GM18498 (cell line): Measurements from ENCODE around the gene KDM5A.
"Not testable (repeated sequence)": the region's sequence is repeated elsewhere in the genome, so short reads cannot be mapped to it uniquely, and the experiment has no call there.

ENCODE experiments used
- ATAC-seq: cut with Tn5 transposase; IDR thresholded peaks from one replicate; pipeline ENCODE4 v1.9.1; 2021; ENCODE audit warnings: mild to moderate bottlenecking, moderate library complexity; ENCODE audit not compliant: unreplicated experiment

Gene KDM5A

GRCh38 chr12:242496-242895, 146.6 kb downstream of the KDM5A start:
- no peak for ATAC-seq

GRCh38 chr12:241266-241665, 147.9 kb downstream of the KDM5A start:
- no peak for ATAC-seq

GRCh38 chr12:240566-240965, 148.6 kb downstream of the KDM5A start:
- ATAC-seq, result no peak

DNA sequence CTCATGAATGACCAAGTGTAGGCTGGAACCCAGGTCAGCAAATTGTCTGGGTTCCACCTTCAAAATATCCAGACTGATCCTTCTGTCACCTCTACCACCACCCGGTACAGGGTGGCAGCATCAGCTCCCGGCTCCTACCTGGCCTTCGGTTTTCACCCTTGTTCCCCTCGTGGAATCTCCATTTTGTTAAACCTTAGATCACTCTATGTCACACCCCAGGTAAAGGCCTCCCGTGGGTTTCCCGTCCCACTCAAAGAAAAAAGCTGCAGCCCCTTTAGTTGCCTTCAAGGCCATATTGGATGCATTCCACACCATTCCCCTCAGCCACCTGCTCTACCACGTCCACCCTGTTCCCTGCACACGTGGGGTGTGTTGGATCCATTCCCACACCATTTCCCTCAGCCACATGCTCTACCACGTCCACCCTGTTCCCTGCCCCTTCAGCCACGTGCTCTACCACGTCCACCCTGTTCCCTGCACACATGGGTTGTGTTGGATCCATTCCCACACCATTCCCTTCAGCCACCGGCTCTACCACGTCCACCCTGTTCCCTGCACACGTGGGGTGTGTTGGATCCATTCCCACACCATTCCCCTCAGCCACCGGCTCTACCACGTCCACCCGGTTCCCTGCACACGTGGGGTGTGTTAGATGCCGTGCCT, 150.3 kb downstream of the KDM5A start:
- ATAC-seq, result no peak

DNA sequence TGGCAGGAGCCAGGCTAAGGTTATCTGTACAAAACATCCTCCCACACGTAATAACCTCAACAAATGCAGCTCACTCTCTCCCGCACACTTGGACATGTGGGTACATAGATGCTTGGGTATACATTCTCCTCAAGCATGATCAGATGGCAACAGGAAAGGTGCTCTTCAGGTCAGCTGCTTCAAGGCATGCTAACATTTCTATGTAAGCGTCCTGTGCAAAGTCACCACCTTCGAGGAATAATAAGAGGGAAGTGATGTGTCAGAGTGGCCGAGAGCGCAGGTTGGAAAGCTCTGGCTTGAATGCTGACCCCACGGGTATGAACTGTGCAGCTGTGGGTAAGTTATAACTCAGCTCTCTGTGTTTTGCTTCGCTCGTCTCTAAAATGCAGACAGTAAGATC, 151.0 kb downstream of the KDM5A start:
- no peak for ATAC-seq

GRCh38 chr12:237026-237815, 151.9 kb downstream of the KDM5A start:
- ATAC-seq, result no peak

- ATAC-seq, result no peak
Measured at GRCh38 chr12:236445-236844, 152.7 kb downstream of the KDM5A start.

- not testable (repeated sequence) for ATAC-seq
Measured at GRCh38 chr12:235967-236366, 153.2 kb downstream of the KDM5A start.

GRCh38 chr12:234891-235415, 154.2 kb downstream of the KDM5A start:
- no peak for ATAC-seq

DNA sequence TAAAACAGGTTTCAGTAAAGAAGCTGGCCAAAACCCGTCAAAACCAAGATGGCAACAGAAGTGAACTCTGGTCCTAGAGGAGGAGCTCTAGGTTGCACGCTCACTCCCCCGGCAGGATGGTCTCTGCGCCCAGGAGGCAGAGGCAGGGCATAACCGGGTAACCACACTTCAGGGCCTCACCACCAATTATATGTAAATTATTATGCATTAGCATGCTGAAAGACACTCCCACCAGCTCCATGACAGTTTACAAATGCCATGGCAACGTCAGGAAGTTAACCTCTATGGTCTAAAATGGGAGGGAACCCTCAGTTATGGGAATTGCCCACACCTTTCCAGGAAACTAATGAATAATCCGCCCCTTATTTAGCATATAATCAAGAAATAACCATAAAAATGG, 155.1 kb downstream of the KDM5A start:
- no peak for ATAC-seq

GRCh38 chr12:233615-233968, 155.5 kb downstream of the KDM5A start:
- no peak for ATAC-seq

DNA sequence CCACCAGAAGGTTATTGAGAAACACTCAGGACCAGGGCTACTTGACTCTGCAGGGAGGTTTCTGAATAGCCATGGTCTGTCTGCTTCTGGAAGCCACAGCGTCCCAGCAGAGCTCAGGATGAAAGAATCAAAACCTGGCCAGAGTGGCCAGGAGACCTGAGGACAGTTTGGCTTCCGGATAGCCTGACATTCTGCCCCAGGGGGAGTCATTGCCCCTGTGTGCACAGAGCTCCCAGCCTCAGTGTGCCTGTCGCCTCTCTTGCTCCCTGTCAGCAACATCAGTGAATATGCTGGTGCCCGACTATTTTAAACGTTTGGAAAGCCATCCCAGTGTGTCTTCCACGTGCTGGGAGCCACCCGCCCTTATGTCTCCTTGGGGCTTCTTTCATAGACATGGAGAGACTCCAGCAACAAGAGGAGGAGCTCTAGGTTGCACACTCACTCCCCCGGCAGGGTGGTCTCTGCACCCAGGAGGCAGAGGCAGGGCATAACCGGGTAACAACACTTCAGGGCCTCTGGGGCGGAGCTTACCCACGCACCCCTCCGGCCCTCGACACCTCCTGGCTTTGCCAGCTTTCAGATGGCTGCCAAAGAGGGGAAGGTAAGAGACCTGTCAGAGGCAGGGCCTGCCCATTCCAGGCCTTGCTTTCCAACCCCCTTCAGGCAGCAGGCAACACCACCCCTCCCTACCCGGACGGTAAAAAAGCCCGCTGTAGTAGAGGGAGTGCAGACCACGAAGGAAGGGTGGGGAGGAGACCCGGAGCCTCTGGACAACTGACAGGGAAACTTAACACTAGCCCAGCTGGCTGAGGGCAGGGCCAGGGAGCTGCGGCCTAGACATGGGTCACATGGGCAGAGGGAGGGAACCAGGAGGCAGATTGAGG, 156.1 kb downstream of the KDM5A start:
- no peak for ATAC-seq

DNA sequence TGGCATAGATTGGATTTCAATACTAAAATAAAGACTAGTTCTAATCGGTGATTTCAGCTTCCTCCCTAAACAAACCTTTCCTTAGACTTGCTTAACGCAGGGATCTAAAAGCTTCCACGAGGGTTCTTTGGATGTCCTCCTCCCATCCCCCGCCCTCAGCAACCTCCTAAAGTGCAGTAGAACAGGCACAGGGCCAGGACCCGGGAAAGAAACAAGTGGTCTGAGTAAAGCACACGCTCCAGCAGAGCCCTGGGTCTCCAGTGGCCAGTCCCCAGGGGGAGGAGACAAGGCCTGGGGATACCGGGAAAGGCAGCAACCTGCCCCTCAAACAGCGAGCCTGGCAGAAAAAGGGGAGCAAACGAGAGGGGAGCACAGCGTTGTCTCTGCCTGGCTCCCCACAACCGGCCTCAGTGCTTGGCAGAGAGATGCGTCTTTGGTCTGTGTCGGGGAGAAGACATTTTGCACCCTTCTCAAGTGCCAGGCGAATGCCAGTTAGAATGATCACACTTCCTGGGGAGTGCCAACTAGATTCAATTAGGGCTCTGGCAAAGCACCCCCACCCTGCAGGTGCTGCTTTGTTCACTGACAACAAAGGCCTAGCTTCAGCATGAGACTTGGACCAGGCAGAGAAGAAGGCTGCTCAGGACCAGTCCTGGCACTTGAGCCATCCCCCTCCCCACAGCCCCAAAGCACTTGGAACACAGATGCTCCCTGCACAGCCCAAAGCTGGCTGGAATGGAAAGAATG, 158.0 kb downstream of the KDM5A start:
- ATAC-seq, result no peak
